CD4-positive, alpha-beta T cell treated with Interleukin-17A for 1 hour (primary cell): Measurements from ENCODE around the gene ZMIZ1.

Experiments
- DNase-seq: peaks from one replicate; pipeline ENCODE4 v3.0.0-alpha.2; 2020

Gene ZMIZ1

GRCh38 chr10:79178614-79179163 is 109.9 kb downstream of the ZMIZ1 start:
- no peak for DNase-seq

DNA sequence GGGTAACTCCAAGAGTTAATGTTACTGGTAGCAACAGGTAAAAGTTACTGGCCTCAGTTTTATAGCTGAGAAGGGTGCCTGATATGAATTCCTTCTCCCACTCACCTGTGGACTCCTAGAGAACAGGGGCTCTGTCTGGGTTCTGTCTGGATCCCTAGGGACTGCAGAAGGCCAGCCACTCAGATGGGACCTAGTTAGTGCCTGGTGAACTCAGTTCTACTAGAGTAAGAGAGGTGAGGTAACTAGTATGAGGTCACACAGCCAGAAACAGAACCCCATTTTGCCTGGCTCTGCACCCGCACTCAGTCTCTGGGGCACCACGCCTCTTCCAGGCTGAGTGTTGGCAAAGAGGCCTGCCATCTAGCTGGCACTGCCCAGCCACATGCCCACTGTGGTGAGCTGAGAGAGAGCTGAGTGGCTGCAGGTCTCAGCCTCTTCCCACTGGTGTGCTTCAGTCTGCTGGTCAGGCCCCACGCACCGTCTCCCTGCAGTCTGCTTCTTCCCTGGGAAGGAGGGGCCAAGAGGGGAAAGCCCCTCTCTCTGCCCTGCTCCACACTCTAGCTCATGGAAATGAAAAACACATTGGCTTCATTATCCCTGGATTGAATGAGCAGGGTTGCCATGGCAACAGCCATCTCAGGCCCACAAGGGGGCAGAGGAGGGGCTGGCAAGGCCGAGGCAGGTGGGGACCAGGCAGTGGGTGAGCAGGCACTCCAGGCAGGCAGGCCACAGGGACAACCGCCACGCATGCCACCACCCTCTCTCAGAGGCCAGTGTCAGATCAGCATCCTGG is 110.6 kb downstream of the ZMIZ1 start:
- DNase-seq: no peak

DNA sequence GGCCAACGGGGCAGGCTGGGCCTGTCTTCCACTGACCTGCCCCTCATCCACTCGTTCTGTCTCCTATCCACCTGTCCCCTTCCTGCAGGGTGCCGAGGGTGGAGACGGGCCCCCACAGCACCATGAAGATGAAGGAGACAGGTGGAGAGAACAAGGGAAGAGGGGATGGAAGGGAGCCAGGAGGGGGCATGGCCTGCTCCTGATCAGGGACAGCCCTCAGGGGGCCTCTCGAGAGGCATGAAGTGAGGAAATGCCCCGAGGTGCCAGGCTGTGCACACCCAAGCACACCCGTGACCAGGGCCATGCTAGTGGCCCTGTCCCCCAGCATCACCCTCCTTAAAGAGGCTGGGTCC is 111.2 kb downstream of the ZMIZ1 start:
- DNase-seq: no peak

DNA sequence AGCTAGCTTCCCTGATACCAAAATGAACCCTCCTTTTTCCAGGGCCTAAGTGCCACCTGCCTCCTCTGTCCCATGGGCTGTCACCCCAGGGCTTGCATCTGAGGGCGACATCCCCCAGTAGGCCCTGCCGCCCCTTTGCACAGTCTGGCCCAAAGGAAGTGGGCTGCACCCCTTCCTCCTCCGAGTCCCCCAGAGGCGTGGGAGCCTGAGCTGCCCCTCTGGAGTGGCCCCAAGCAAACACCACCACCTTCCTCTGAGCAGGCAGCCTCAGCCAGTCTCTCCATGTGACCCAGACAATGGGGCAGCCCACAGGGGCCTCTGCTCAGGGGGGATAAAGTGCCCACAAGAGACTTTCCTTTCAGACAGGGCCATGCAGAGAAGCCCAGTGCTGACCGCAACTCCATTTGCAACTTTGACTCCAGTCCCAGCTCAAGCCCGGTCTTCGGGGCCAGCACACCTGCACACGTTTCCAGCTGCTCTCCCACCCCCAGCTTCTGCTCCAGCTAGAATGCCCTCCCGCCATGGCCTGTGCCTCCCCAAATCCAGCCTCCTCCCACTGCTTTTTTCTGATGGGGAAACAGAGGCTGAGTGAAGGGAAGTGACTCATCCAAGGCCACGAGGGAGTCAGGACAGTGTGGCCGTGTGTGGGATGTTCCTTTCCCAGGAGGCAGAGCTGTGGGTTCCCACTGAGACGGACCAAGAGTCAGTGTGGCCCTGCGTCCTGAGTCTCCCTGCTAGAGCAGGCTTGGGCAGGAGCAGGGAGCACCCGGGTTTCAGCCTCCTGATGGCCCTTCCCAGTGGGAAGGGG is 111.9 kb downstream of the ZMIZ1 start:
- no peak for DNase-seq

DNA sequence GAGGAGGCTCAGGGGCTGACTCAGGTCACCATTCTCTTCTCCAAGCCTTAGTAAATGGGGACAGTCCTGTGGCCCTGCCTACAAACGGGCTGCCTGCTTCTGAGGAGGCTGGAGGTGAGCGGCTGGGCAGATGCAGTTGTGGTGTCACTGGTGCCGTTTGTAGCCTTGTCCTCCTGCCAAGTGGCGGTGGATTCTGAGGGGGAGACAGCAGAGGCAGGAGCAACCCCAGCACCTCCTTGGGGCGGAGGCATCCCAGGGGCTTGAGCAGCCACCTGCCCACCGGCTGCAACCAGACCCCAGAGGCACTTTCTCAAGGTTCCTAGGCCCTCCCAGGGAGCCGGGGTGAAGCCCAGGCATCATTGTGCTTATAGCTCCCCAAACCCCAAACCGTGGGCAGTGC is 112.5 kb downstream of the ZMIZ1 start:
- DNase-seq: no peak

DNA sequence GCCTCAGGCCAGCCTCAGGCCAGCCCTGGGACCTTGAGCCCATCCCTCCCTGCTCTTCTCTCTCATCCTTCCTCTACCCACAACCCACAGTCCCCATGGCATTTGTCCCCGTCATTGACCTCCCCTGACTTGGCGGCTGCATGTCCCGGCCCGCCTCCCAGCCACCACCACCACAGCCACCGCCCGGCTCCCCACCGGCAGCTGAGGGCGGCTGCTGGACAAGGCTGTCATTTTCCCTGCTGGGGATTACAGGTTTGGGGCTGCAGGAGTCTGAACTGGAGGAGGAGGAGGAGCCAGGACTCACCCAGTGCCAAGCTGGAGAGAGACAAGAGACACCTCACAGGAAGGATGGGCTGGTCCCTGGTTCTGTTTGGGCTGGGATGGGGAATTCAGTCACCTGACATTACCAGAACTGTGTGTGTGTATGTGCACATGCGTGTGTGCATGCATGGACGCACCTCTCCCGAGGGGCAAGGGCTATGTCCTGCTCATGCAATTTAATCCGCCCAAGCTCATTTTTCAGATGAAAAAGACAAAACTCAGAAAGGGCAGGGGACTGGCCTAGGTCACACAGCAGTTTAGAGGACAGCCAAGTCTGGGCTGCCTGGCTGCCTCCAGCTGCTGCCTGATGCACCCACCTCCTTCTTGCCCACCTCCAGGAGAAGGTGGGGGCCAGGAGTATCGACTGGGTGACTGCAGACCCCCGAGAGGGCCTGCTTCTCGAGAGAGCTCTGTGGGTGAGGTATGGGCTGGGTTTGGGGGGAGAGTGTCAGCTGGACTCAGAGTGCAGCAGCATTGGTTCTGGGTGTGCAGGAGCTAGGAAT is 113.1 kb downstream of the ZMIZ1 start:
- DNase-seq: no peak

- DNase-seq: no peak
These were observed 114.2 kb downstream of the ZMIZ1 start for GRCh38 chr10:79182781-79183467.

GRCh38 chr10:79183468-79183865 is 114.7 kb downstream of the ZMIZ1 start:
- no peak for DNase-seq

DNA sequence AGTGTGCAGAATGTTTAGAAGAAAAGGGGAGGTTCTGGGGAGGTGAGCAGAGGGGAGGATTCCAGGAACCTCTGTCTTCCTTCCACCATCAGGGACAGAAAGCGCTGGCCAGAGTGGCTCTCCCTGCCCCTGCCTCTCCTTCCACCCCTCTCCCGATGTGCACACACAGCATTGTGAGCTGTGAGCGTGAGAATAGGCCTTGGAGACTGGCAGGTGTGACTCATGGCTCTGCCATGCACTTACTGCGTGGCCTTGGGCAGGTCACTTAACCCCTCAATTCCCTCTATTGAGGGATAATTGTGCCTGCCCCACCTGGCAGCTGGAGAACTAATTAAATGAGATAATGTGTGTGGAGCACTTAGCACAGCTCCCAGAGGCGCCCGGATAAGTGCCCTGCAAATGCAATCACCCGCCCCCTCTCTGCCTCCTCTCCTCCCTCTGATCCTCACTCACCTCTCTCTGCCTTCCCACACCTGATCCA is 115.4 kb downstream of the ZMIZ1 start:
- DNase-seq: no peak

DNA sequence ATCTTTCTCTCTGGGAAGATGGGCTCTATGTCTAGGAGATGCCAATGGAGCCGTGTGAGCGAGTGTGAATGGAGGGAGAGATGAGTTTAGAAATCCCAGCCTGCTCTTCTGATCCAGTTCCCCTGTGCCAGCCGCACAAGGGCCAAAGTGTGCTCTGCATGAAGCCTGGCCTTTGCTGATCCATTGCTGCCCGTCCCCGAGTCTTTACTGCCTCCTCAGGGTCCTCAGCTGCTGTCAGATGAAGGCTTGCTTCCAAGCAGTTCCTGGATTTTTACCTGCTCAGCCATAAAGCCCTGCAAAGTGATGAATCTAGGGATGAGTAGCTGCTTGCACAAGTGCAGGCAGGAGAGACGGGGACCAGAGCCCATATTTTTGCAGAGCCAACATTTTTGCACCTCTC is 115.9 kb downstream of the ZMIZ1 start:
- no peak for DNase-seq

GRCh38 chr10:79185067-79185774 is 116.5 kb downstream of the ZMIZ1 start:
- no peak for DNase-seq

GRCh38 chr10:79185796-79186374 is 117.1 kb downstream of the ZMIZ1 start:
- DNase-seq: no peak

GRCh38 chr10:79186486-79187120 is 117.8 kb downstream of the ZMIZ1 start:
- DNase-seq: no peak

DNA sequence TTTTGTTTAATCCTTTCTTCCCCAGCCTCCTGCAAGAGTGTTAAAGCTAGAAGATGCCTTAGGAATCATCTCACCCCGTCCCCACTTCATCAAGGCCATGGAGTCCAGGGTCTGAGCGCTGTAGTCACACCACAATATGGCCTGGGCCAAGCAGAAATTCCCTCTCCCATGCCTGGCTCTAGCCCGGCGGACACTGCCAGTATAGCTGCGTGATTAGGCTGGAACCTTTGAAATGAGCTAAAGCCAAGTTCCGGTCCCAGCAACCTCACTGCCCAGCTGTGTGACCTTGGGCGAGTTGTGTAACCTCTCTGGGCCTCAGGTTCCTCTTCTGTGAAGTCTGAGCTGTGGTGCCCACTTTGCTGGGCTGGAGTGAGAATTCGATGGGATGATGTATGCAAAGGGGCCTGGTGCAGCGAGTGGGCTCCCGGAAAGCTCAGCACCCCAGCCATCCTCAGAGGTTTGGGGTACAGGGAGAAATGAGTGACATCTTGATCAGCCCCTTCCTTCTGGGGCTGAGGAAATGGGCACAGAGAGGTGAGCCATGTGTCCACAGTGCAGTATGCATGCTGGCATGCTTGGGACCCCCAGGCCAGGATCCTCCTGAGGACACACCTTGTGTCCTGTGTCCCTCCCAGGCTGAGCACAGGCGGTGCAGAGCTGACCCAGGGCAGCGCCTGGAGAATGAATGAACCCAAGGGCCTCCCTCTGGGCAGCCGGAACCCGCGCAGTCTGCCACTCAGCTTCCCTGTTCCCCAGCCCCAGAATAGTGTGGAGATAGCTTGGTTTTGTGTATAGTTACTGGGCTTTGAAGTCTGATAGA is 118.6 kb downstream of the ZMIZ1 start:
- DNase-seq: no peak

DNA sequence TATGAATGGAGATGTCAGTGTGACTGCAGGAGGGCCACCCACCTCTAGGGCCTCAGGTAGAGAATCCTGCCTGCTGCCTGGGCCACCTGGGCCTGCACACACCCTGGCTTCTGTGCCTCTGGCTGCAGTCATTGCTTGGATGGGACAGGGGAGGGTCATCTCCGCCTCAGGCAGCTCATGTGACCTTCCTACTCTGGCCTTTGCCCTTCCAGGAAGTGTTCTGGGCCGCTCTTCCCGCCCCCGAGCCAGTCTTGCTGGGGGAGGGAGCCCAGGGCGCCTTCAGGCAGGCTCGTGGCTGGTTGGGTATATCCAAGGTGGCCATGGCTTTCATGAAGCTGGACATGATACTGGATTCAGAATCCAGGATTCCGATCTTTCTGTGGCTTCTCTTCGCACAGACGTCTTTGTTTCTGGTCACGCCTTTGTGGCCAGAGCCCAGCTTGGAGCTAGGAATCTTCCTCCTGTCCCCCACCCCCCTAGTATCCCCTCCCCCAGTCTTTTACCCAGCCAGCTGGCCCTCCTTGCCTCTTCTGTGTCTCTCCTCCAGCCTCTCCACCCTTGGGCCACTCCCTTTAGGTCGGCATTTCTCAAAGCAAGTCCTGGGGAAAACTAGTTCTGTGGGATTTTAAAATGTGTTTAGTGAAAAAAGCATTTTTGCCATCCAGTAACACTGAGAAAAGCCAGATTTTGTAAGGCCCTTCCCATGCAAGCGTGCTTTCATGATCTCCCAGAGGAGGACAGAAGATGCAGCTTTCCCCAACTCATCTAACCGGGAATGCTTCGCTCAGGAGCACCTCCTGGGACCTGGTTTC is 119.6 kb downstream of the ZMIZ1 start:
- no peak for DNase-seq

GRCh38 chr10:79189181-79189580 is 120.4 kb downstream of the ZMIZ1 start:
- DNase-seq: no peak

GRCh38 chr10:79189853-79190435 is 121.2 kb downstream of the ZMIZ1 start:
- DNase-seq: no peak

GRCh38 chr10:79190740-79191261 is 122.0 kb downstream of the ZMIZ1 start:
- no peak for DNase-seq
